Bladder microvascular endothelial cell (primary cell): Measurements from ENCODE around the gene ALDH1L1. TPM values are rescaled to one million over a fixed set of nuclear protein-coding genes. Genes with fewer than 3 reads are reported as not detected.

Experiments
- total RNA-seq: library from RNA; depleted of rRNA; stranded (reverse); fragments of >200 nt; gene quantifications from 2 replicates; pipeline ENCODE4 v1.2.3, GENCODE V29; 2014

The ALDH1L1 gene
- total RNA-seq = under 0.01 TPM in 1 of 2 replicates, not detected in the other

DNA sequence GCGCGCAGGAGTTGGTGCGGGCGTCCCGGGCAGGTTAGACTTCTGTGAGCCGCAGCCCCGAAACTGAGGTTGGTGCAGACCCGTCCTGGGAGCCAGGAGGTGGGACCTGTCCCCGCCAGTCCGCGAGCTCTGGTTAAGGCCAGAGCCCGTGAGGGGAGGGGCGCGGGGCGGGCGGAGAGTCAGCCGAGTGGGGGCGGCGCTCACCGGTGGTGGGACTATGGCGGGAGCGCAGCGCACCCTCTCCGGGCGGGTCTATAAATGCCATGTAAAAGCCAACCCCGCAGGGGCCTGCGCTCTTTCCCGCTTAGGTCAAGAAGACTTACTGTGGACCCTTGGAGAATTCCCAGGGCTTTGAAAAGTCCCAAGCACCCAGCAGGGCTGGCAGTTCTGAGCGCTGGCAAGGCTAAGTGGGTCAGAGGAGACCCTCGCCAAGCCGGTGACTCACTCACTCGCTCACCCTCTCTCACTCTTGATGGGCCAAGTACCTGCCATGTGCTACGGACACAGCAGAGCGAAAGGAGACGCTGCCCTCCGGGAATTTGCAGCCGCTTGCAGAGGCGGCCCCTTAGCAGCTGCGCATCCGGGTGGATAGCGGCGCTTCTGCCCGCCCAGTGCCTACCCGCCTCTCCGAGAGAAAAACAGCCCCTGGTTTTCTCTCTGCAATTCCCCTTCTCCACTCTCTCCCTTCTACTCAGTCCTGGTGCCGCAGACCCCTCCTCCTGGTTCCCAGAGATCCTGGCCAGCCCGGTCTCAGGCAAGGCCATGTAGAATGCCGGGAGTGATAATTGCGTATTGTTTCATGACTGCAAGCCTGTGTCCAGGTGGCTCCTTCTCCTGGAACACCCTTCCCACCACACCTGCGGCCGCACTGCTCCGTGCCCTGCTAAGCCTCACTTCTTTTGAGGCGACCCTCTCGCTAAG, at the start of gene ALDH1L1:
Gene ALDH1L1, minus strand, starts transcription at position 110 of the 921 bp plus-strand sequence. CDS start 19,607 bp downstream, outside the sequence.

DNA sequence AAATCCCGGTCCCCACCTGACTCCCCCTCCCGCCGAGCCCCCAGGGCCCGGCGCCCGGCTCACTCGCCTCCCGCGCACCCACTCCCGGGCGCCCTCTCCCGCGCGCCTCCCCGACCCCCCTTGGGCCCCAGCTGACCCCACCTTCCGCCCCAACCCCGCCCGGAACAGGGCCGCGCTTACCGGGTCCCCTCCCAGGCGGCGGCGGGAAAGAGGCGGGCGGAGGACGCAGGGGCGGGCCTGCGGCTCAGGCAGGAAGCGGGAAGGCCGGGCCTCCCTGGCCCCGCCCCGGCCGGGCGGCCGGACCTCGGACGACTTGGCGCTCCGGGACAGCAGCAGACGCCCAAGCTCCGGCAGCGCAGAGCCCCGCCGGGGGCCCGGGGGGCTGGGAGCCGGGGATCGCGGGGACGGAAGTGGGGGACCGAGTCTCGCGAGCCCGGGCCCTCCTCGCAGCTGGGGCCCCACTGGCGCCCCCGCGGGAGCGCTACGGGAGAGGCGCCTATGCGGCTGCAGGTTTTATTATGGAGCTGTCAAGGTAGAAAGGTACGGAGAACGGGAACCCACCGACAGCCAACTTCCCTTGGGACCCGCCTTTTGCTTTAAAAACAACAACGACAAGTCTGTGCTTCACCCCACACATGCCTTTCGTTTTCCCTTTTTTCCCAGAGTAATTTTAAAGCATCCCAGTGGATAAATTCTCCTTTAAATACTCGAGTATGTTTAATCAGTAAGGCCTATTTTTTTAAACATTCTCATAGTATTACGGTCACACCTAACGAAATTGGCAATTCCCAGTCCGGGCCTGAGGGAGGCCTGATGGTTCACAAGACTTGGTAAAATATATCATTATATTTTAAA, 96.2 kb downstream of the ALDH1L1 start, which contains the start of gene SLC41A3:
Gene SLC41A3, minus strand, starts transcription at position 212 of the 855 bp plus-strand sequence. CDS start 15,905 bp downstream, outside the sequence.

Other genes with a start within 250 kb of the ALDH1L1 start
- gene ROPN1B, start 211.4 kb downstream of the ALDH1L1 start, total RNA-seq = not detected in 2 replicates
- 48.2 and 112 TPM in 2 replicates for gene SLC41A3, start 96.5 kb downstream of the ALDH1L1 start, total RNA-seq
- 0.49 and 1.7 TPM in 2 replicates for gene KLF15, start 176.8 kb upstream of the ALDH1L1 start, total RNA-seq
- not detected in 2 replicates for gene CFAP100, start 214.3 kb upstream of the ALDH1L1 start, total RNA-seq